ENCODE data around the gene MACROH2A2. TPM values are rescaled to one million over a fixed set of nuclear protein-coding genes. Genes with fewer than 3 reads are reported as not detected.

Gene MACROH2A2
- total and polyA plus RNA-seq, 2 of the 13 experiments (the other 11 are each of a cell fraction or from before 2014, with no cell fraction given): 9.8 to 43.1 TPM

DNA sequence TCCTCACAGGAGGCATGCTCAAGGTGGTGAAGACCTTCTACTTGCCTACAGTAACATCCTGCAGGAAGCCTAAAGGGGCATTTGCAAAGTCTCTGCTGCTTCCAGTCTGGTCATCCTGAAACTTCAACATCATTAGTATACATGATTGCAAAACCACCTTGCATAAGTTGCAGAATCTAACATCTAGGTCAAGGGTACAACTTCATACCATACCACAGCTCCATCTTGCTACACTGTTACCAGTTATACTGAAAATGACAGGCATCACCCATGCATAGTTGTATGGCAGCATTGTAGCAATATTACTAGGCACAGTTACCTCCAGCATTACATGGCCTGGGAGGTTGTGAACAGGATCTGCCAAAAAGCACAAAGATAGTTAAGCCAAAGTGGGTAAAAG, 13.7 kb upstream of the MACROH2A2 start:
- TF ChIP-seq CEBPB (IDR thresholded peaks at IDR 0.05; ENCODE audit: borderline replicate concordance, low read depth, low read length): peak; percentile 72
- TF ChIP-seq, protein P1, sequence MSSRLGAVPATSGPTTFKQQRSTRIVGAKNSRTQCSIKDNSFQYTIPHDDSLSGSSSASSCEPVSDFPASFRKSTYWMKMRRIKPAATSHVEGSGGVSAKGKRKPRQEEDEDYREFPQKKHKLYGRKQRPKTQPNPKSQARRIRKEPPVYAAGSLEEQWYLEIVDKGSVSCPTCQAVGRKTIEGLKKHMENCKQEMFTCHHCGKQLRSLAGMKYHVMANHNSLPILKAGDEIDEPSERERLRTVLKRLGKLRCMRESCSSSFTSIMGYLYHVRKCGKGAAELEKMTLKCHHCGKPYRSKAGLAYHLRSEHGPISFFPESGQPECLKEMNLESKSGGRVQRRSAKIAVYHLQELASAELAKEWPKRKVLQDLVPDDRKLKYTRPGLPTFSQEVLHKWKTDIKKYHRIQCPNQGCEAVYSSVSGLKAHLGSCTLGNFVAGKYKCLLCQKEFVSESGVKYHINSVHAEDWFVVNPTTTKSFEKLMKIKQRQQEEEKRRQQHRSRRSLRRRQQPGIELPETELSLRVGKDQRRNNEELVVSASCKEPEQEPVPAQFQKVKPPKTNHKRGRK (CRISPR knock-in tag; IDR thresholded peaks at IDR 0.05): no peak
- no peak for TF ChIP-seq ZNF614 (CRISPR knock-in tag; IDR thresholded peaks at IDR 0.05; ENCODE audit: borderline replicate concordance)
- no peak for TF ChIP-seq RFXAP (CRISPR knock-in tag; IDR thresholded peaks at IDR 0.05; ENCODE audit: borderline replicate concordance)
- TF ChIP-seq, protein P2, sequence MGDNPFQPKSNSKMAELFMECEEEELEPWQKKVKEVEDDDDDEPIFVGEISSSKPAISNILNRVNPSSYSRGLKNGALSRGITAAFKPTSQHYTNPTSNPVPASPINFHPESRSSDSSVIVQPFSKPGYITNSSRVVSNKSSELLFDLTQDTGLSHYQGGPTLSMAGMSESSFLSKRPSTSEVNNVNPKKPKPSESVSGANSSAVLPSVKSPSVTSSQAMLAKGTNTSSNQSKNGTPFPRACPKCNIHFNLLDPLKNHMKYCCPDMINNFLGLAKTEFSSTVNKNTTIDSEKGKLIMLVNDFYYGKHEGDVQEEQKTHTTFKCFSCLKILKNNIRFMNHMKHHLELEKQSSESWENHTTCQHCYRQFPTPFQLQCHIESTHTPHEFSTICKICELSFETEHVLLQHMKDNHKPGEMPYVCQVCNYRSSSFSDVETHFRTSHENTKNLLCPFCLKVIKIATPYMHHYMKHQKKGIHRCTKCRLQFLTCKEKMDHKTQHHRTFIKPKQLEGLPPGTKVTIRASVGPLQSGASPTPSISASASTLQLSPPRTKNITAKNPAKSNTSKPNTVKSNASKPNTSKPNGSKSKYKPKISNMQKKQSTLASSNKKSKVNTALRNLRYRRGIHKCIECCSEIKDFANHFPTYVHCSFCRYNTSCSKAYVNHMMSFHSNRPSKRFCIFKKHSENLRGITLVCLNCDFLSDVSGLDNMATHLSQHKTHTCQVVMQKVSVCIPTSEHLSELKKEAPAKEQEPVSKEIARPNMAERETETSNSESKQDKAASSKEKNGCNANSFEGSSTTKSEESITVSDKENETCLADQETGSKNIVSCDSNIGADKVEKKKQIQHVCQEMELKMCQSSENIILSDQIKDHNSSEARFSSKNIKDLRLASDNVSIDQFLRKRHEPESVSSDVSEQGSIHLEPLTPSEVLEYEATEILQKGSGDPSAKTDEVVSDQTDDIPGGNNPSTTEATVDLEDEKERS (CRISPR knock-in tag; IDR thresholded peaks at IDR 0.05): no peak
- TF ChIP-seq MED1 (CRISPR knock-in tag; IDR thresholded peaks at IDR 0.05): no peak
- TF ChIP-seq ZNF251 (CRISPR knock-in tag; IDR thresholded peaks at IDR 0.05): no peak
- no peak for TF ChIP-seq RNF2 (conservative IDR thresholded peaks at IDR 0.05; ENCODE audit: low read depth)
- Histone ChIP-seq H3K27me3 (ENCODE audit: control insufficient read depth in 1 of 2, insufficient read depth in 2 of 2, low read length in 2 of 2) (peaks cover 0 to 8% of the 10 kb centered on the region in 2 experiments; a peak in 2 of 5 replicates), H3K36me3 (replicated peaks in 1 of 2; ENCODE audit: control insufficient read depth in 1 of 2, insufficient read depth in 2 of 2, low read length in 2 of 2) (no peaks in the 10 kb centered on the region), H3K4me2 (ENCODE audit: low read depth, low read length) (no peak overlapping the region), H4K20me1 (ENCODE audit: insufficient read depth, low read length) (no peaks in the 10 kb centered on the region), H2AFZ (ENCODE audit: low read length) (no peak overlapping the region), H3K4me3 (replicated peaks in 1 of 3; ENCODE audit: insufficient read depth in 1 of 3, low read depth in 2 of 3, low read length in 3 of 3) (no peak overlapping the region), H3K4me1 (ENCODE audit: insufficient read depth, low read length) (no peaks in the 10 kb centered on the region), H3K27ac (ENCODE audit: extremely low read length, insufficient read depth, low read length) (no peak overlapping the region), H3K9ac (ENCODE audit: insufficient read depth, low read depth, low read length) (no peak overlapping the region), H3K79me2 (ENCODE audit: insufficient read depth, low read length) (no peaks in the 10 kb centered on the region), H3K9me3 (ENCODE audit: low read length) (no peaks in the 10 kb centered on the region)
- in situ Hi-C loops (cut with HindIII; ENCODE audit: extremely low pct_ligation_motif_present, low pct_unique_long_range_greater_than_20kb) (no loop called here), intact Hi-C loops (cut with micrococcal nuclease; ENCODE audit: unreplicated experiment) (no loop called here)
- ATAC-seq: no peak
- no peak for DNase-seq (ENCODE audit: low spot score)
- no TSS peak for BruUV-seq (replicated peaks)
- CTCF ChIA-PET (ENCODE audit: low intra/inter-chr PET ratio, low total read pairs): no interaction called here
- POLR2A ChIA-PET: no interaction called here
- no peak for FAIRE-seq
